ENCODE measurements around the gene HOXB7.

The HOXB7 gene

GRCh38 chr17:48565925-48566710 is 44.7 kb downstream of the HOXB7 start:
- no peak for DNase-seq (ENCODE audit: low spot score)

GRCh38 chr17:48565022-48565554 is 45.7 kb downstream of the HOXB7 start:
- DNase-seq (ENCODE audit: low spot score) = no peak

GRCh38 chr17:48564188-48565021 is 46.4 kb downstream of the HOXB7 start:
- no peak for DNase-seq (ENCODE audit: low spot score)

GRCh38 chr17:48563867-48564187 is 47.0 kb downstream of the HOXB7 start:
- DNase-seq (ENCODE audit: low spot score) = no peak

GRCh38 chr17:48563385-48563838 is 47.4 kb downstream of the HOXB7 start:
- no peak for DNase-seq (ENCODE audit: low spot score)

GRCh38 chr17:48562934-48563333 is 47.9 kb downstream of the HOXB7 start:
- no peak for DNase-seq (ENCODE audit: low spot score)

- no peak for DNase-seq (ENCODE audit: low spot score)
Measured at GRCh38 chr17:48561884-48562810, 48.7 kb downstream of the HOXB7 start.

- no peak for DNase-seq (ENCODE audit: low spot score)
Measured at GRCh38 chr17:48559840-48560817, 50.7 kb downstream of the HOXB7 start.

- no peak for DNase-seq (ENCODE audit: low spot score)
Measured at GRCh38 chr17:48559122-48559839, 51.5 kb downstream of the HOXB7 start.

GRCh38 chr17:48558831-48559121 is 52.0 kb downstream of the HOXB7 start:
- no peak for DNase-seq (ENCODE audit: low spot score)

GRCh38 chr17:48558057-48558830 is 52.6 kb downstream of the HOXB7 start:
- DNase-seq (ENCODE audit: low spot score) = no peak

Data from RKO (cell line).